ENCODE results near the gene ACAP1. TPM values are rescaled to one million over a fixed set of nuclear protein-coding genes. Genes with fewer than 3 reads are reported as not detected.

Gene ACAP1
- total RNA-seq, 1 donor from 2014 or later: 0.26 TPM

DNA sequence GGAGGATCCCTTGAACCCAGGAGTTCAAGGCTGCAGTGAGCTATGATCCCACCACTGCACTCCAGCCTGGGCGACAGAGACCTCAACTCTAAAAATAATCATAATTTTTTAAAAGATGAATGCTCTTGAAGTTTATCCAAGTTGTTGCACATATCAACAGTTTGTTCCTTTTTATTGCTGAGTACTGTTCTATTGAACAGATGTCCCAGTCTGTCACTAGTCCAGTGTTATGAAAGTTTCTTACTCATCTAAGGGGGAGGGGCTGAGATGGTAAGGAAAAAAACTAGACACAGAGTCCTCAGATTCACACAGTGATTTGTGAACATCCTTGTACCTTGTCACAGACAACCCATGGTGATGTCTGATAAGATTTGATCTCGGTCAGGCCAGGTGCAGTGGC is 3.9 kb downstream of the ACAP1 start:
- no peak for DNase-seq (ENCODE audit: low read depth)
- Histone ChIP-seq H3K27me3 (ENCODE audit: control insufficient read depth, insufficient read depth, low read length) (peaks cover 1% of the 10 kb centered on the region), H3K4me3 (ENCODE audit: low read depth, low read length) (no peak overlapping the region), H3K36me3 (ENCODE audit: control insufficient read depth, insufficient read depth, low read length) (no peaks in the 10 kb centered on the region)
- no peak for FAIRE-seq
- TF ChIP-seq, protein P1, sequence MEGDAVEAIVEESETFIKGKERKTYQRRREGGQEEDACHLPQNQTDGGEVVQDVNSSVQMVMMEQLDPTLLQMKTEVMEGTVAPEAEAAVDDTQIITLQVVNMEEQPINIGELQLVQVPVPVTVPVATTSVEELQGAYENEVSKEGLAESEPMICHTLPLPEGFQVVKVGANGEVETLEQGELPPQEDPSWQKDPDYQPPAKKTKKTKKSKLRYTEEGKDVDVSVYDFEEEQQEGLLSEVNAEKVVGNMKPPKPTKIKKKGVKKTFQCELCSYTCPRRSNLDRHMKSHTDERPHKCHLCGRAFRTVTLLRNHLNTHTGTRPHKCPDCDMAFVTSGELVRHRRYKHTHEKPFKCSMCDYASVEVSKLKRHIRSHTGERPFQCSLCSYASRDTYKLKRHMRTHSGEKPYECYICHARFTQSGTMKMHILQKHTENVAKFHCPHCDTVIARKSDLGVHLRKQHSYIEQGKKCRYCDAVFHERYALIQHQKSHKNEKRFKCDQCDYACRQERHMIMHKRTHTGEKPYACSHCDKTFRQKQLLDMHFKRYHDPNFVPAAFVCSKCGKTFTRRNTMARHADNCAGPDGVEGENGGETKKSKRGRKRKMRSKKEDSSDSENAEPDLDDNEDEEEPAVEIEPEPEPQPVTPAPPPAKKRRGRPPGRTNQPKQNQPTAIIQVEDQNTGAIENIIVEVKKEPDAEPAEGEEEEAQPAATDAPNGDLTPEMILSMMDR (IDR thresholded peaks at IDR 0.05; ENCODE audit: insufficient read depth, low read length, severe bottlenecking): no peak

DNA sequence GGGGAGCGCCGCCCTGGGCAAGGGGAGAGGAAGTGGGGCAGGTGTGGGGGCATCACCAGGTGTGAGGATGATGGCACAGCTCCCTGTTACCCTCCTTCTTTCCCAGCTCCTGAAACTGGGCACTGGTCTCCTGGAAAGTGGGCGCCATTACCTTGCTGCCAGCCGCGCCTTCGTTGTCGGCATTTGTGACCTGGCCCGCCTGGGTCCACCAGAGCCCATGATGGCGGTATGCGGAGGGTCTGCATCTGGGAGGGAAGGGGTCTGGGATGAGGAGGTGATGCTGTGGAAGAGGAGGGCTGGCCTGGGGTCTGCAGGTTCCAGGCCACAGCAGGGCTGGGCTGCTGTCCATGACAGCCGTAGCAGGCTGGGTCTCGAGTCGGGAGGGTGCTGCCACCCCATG is 5.5 kb downstream of the ACAP1 start:
- Histone ChIP-seq H3K27me3 (ENCODE audit: control insufficient read depth, insufficient read depth, low read length) (peaks cover 1% of the 10 kb centered on the region), H3K36me3 (ENCODE audit: control insufficient read depth, insufficient read depth, low read length) (no peaks in the 10 kb centered on the region), H3K4me3 (ENCODE audit: low read depth, low read length) (no peak overlapping the region)
- FAIRE-seq: no peak
- TF ChIP-seq, protein P1 (IDR thresholded peaks at IDR 0.05; ENCODE audit: insufficient read depth, low read length, severe bottlenecking): no peak
- DNase-seq (ENCODE audit: low read depth): no peak

DNA sequence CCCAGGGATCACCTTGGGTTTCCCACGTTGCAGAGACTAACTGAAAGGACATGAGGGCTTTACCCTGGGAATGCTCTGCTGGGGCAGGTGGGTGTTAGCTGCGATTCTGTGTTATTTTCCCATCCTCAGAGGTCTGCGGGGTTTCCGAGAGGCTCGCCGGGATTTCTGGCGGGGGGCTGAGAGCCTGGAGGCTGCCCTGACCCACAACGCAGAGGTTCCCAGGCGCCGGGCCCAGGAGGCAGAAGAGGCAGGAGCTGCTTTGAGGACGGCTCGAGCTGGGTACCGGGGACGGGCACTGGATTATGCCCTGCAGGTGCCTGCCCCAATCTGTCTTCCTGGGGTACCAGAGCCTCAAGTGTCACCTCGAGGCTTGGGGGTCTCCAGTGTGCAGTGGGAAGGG is 6.9 kb downstream of the ACAP1 start:
- no peak for FAIRE-seq
- DNase-seq (ENCODE audit: low read depth): no peak
- H3K36me3 ChIP-seq (ENCODE audit: control insufficient read depth, insufficient read depth, low read length): no peaks in the 10 kb centered on the region
- H3K4me3 ChIP-seq (ENCODE audit: low read depth, low read length): no peak overlapping the region
- TF ChIP-seq, protein P1 (IDR thresholded peaks at IDR 0.05; ENCODE audit: insufficient read depth, low read length, severe bottlenecking): no peak
- H3K27me3 ChIP-seq (ENCODE audit: control insufficient read depth, insufficient read depth, low read length): peaks cover 1% of the 10 kb centered on the region

DNA sequence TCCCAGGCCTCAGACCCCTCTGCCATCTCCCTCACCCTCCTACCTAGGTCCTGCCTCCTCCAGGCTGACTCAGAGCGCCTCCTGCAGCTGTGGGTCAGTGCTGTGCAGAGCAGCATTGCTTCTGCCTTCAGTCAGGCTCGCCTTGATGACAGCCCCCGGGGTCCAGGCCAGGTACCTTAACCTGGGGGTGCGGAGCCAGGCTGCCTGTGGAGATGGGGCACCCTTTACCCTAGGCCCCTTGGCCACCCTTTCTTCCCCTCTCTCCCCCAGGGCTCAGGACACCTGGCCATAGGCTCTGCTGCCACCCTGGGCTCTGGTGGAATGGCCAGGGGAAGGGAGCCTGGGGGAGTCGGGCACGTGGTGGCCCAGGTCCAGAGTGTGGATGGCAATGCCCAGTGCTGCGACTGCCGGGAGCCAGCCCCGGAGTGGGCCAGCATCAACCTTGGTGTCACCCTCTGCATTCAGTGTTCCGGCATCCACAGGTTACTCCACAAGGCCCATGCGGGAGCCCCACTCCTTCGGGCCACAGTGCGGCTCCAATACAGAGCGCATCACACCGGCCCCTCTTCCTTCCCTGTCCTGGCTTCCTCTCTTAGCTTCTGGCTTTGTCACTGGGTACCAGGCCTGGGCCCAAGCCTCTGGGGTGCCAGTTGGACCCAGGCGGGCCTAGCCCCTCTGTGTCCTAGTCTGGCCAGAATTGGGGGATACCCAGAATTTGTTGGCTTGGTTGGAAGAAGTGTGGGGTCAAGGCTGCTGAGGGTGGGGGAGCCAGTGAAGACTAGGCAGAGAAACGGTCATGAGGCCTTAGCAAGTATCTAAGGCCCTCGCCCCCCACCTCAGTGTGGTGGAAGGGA is 10.7 kb downstream of the ACAP1 start:
- H3K4me3 ChIP-seq (ENCODE audit: low read depth, low read length): no peak overlapping the region
- DNase-seq (ENCODE audit: low read depth) (no peak), FAIRE-seq (no peak)
- TF ChIP-seq, protein P1 (IDR thresholded peaks at IDR 0.05; ENCODE audit: insufficient read depth, low read length, severe bottlenecking): no peak
- H3K27me3 ChIP-seq (ENCODE audit: control insufficient read depth, insufficient read depth, low read length): peaks cover 1% of the 10 kb centered on the region
- no peaks in the 10 kb centered on the region for H3K36me3 ChIP-seq (ENCODE audit: control insufficient read depth, insufficient read depth, low read length)

DNA sequence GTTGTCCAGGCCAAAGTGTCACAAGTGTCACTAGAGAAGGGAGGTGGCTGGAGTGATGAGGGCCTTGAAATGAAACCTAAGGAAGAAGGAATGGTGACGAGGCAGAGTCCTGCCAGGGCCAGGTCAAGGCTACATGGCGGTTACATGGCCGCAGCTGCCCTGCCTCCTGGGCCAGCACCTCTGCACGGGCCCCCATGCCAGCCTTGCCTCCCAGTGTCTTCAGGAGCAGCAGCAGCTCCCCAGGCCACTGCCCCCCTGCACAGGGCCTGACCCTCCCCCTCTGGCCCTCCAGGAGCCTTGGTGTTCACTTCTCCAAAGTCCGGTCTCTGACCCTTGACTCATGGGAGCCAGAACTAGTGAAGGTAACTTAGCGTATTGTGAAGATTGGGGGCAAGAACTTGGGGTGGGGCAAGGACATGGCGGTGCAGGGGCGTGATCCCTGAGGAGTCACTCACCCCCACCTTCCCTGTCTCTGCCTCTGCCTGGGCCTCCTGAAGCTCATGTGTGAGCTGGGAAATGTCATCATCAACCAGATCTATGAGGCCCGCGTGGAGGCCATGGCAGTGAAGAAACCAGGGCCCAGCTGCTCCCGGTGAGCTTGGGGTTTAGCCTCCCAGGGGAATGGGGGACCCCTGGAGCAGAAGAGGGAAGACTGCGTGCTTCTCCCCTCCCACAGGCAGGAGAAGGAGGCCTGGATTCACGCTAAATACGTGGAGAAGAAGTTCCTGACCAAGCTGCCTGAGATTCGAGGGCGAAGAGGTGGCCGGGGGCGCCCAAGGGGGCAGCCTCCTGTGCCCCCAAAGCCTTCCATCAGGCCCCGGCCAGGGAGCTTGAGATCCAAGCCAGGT is 11.5 kb downstream of the ACAP1 start:
- FAIRE-seq: no peak
- TF ChIP-seq, protein P1 (IDR thresholded peaks at IDR 0.05; ENCODE audit: insufficient read depth, low read length, severe bottlenecking): no peak
- no peak overlapping the region for H3K4me3 ChIP-seq (ENCODE audit: low read depth, low read length)
- H3K27me3 ChIP-seq (ENCODE audit: control insufficient read depth, insufficient read depth, low read length): peaks cover 1% of the 10 kb centered on the region
- no peaks in the 10 kb centered on the region for H3K36me3 ChIP-seq (ENCODE audit: control insufficient read depth, insufficient read depth, low read length)
- DNase-seq (ENCODE audit: low read depth): no peak

All from bronchial epithelial cell (primary cell).